Endothelial cell of umbilical vein (primary cell): ENCODE data around the gene TPH2. TPM values are rescaled to one million over a fixed set of nuclear protein-coding genes. Genes with fewer than 3 reads are reported as not detected.

Experiments
- BruUV-seq: library from RNA; stranded (reverse); fragments of 400-500 nt; replicated peaks from 2 replicates; lab custom pipeline; 2021; lab: Mats Ljungman, UMichigan
- CTCF ChIA-PET: fragments of 300-600, 350-600 bp; sonication (Branson Sonifier 250); formaldehyde crosslinking; loops from one replicate; lab custom pipeline; 2021; ENCODE audit warnings: antibody characterized with exemption, inconsistent platforms; lab: Charles Lee
- POLR2A ChIA-PET: fragments of 300-600, 350-600 bp; sonication (Branson Sonifier 250); formaldehyde crosslinking; loops from one replicate; lab custom pipeline; 2021; ENCODE audit warnings: antibody characterized with exemption, inconsistent platforms; lab: Charles Lee
- DNase-seq: peaks from one replicate; pipeline ENCODE4 v3.0.0-alpha.2; 2011; ENCODE audit warnings: low read depth, low spot score
- FAIRE-seq: peaks from 2 replicates; lab custom pipeline; 2011; peaks lifted over from hg19 to GRCh38; lab: Jason Lieb, UNC
- H2AFZ ChIP-seq: 2 replicates; pipeline ENCODE4 v1.6.0; 2012; ENCODE audit warnings: low read depth, low read length, control low read depth, inconsistent platforms
- H3K27ac ChIP-seq: 2 replicates; pipeline ENCODE4 v1.5.1; 2011; ENCODE audit warnings: low read depth, mild to moderate bottlenecking, control low read depth, low read length, moderate library complexity; ENCODE audit not compliant: insufficient read depth
- H3K27me3 ChIP-seq, 2 experiments: 2 replicates each; pipeline versions ENCODE4 v1.6.0 to v1.6.1; 2011; ENCODE audit warnings: low read length in 2 of 2, mixed read lengths in 1 of 2; ENCODE audit not compliant: control insufficient read depth in 2 of 2, insufficient read depth in 2 of 2
- H3K36me3 ChIP-seq, 2 experiments: 2 replicates in 1 of 2; 3 replicates in 1 of 2; pipeline ENCODE4 v1.5.1; 2011; ENCODE audit warnings: low read length in 2 of 2, mild to moderate bottlenecking in 1 of 2, moderate library complexity in 1 of 2; ENCODE audit not compliant: control insufficient read depth in 2 of 2, insufficient read depth in 2 of 2; ENCODE audit errors: extremely low read depth in 1 of 2
- H3K4me1 ChIP-seq: 3 replicates; pipeline ENCODE4 v1.5.1; 2011; ENCODE audit warnings: mild to moderate bottlenecking, low read length; ENCODE audit not compliant: control insufficient read depth, insufficient read depth; ENCODE audit errors: extremely low read depth
- H3K4me2 ChIP-seq: 2 replicates; pipeline ENCODE4 v1.6.1; 2011; ENCODE audit warnings: low read length, control low read depth, mixed read lengths; ENCODE audit not compliant: insufficient read depth
- H3K4me3 ChIP-seq, 3 experiments: fragments of 200-600 bp in 1 of 3; sonication (generic), shearing (Covaris generic) in 1 of 3; replicated peaks in 1 of 3; 2 replicates each; pipeline ENCODE4 v1.5.1; 2011 to 2016; ENCODE audit warnings: control low read depth in 3 of 3, low read length in 3 of 3, mild to moderate bottlenecking in 2 of 3, inconsistent platforms in 1 of 3, low read depth in 1 of 3, moderate library complexity in 1 of 3; ENCODE audit not compliant: insufficient read depth in 1 of 3
- H3K79me2 ChIP-seq: 2 replicates; pipeline ENCODE4 v1.6.0; 2012; ENCODE audit warnings: low read length, inconsistent platforms; ENCODE audit not compliant: control insufficient read depth, insufficient read depth
- H3K9ac ChIP-seq: replicated peaks from 2 replicates; pipeline ENCODE3; 2011; ENCODE audit warnings: low read length, control low read depth; ENCODE audit not compliant: insufficient read depth; ENCODE audit errors: extremely low read depth
- H3K9me1 ChIP-seq: replicated peaks from 3 replicates; pipeline ENCODE4 v1.6.0; 2011; ENCODE audit warnings: mild to moderate bottlenecking, low read length; ENCODE audit not compliant: control insufficient read depth, insufficient read depth; ENCODE audit errors: extremely low read depth
- H3K9me3 ChIP-seq: replicated peaks from 2 replicates; pipeline ENCODE4 v1.5.1; 2012; ENCODE audit warnings: low read length, inconsistent platforms; ENCODE audit not compliant: control insufficient read depth, insufficient read depth
- H4K20me1 ChIP-seq: replicated peaks from 2 replicates; pipeline ENCODE3; 2011; ENCODE audit warnings: mild to moderate bottlenecking, low read length; ENCODE audit not compliant: control insufficient read depth, insufficient read depth; ENCODE audit errors: extremely low read depth
- EZH2 ChIP-seq: IDR thresholded peaks from 2 replicates; pipeline ENCODE4 v1.6.1; 2012; ENCODE audit warnings: borderline replicate concordance, low read depth, mild to moderate bottlenecking, moderate library complexity, low read length, inconsistent platforms; ENCODE audit not compliant: severe bottlenecking
- FOS ChIP-seq: IDR thresholded peaks from 2 replicates; pipeline ENCODE4 v1.6.1; 2011; ENCODE audit warnings: mild to moderate bottlenecking, low read length, moderate library complexity, borderline replicate concordance; ENCODE audit not compliant: insufficient read depth
- GATA2 ChIP-seq: IDR thresholded peaks from 2 replicates; pipeline ENCODE4 v1.7.0; 2011; ENCODE audit warnings: low read depth, mild to moderate bottlenecking, moderate library complexity, mixed read lengths, low read length; ENCODE audit not compliant: insufficient read length, insufficient read depth
- JUN ChIP-seq: IDR thresholded peaks from 2 replicates; pipeline ENCODE4 v1.6.1; 2011; ENCODE audit warnings: borderline replicate concordance, low read depth; ENCODE audit not compliant: insufficient read length, insufficient read depth
- MYC ChIP-seq: IDR thresholded peaks from one replicate; pipeline ENCODE4 v1.6.1; 2011; ENCODE audit warnings: mild to moderate bottlenecking, low read depth, low read length
- POLR2A ChIP-seq: IDR thresholded peaks from 2 replicates; pipeline ENCODE4 v1.6.1; 2012; ENCODE audit warnings: low read depth, mild to moderate bottlenecking, control low read depth, low read length
- POLR2AphosphoS5 ChIP-seq: IDR thresholded peaks from 2 replicates; pipeline ENCODE4 v1.6.1; 2012; ENCODE audit warnings: low read depth, mild to moderate bottlenecking, control low read depth, low read length, moderate library complexity; ENCODE audit not compliant: insufficient read depth
- dilution Hi-C: fragments of 300-500 bp; cut with MboI; formaldehyde crosslinking; loops from one replicate; pipeline ENCODE4 v1.15.0; 2019; ENCODE audit warnings: low sequenced_read_pairs; ENCODE audit not compliant: extremely low pct_ligation_motif_present
- intact Hi-C: fragments of 100-400 bp; cut with micrococcal nuclease; formaldehyde crosslinking; loops from one replicate; pipeline ENCODE4 v1.10.0; 2022
- polyA plus RNA-seq, 4 experiments: library from polyadenylated mRNA; depleted of rRNA in 3 of 4; stranded (reverse) in 3 of 4; unstranded in 1 of 4; fragments of >200 nt; gene quantifications; 2 replicates each; pipeline versions ENCODE4 v1.2.1 to v1.2.3, GENCODE V29; 2011 to 2012; ENCODE audit warnings: missing spikeins in 1 of 4
- total RNA-seq: library from RNA; stranded (reverse); gene quantifications from 2 replicates; pipeline ENCODE4 v1.2.3, GENCODE V29; 2021
- TF ChIP-seq, protein P1 (sequence below): IDR thresholded peaks from 2 replicates; pipeline ENCODE4 v1.6.1; 2011; ENCODE audit not compliant: insufficient read depth, insufficient read length
- TF ChIP-seq, protein P2 (sequence below), 2 donors: IDR thresholded peaks; 1 replicate in 1 of 2; 2 replicates in 1 of 2; pipeline ENCODE4 v1.5.1; 2011; ENCODE audit warnings: low read length in 2 of 2, mild to moderate bottlenecking in 2 of 2, moderate library complexity in 2 of 2, control low read depth in 1 of 2, inconsistent platforms in 1 of 2, low read depth in 1 of 2; ENCODE audit not compliant: insufficient read depth in 1 of 2; ENCODE audit errors: extremely low read depth in 1 of 2

Gene TPH2
- total and polyA plus RNA-seq, 2 donors (not counting 3 experiments of a cell fraction or from before 2014, with no cell fraction given), result not detected

DNA sequence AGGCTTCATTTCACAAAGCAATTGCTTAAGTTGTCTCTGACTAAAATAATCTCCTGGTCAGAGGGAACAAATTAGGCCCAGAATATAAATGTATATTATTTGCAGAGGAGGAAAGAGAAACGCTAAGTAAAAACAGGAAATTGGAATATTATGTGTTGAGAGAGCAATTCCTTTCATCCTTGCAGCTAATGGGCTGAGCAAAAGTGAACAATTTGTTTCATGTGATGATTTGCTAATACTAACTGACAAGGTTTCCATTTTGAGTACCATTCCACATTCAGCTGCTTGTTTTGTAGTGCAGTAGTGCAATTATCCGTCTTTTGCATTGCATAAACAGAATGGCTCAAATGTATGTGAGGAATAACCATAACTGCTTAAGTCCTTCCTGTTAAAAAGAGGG lies 103.2 kb downstream of the TPH2 start:
- Histone ChIP-seq H3K79me2 (no peaks in the 10 kb centered on the region), H3K4me1 (no peaks in the 10 kb centered on the region), H3K27me3 (no peaks in the 10 kb centered on the region), H4K20me1 (no peaks in the 10 kb centered on the region), H3K9me3 (no peaks in the 10 kb centered on the region), H3K27ac (no peak overlapping the region), H3K9ac (no peak overlapping the region), H2AFZ (no peak overlapping the region), H3K9me1 (no peaks in the 10 kb centered on the region), H3K36me3 (no peaks in the 10 kb centered on the region), H3K4me3 (no peak overlapping the region), H3K4me2 (no peak overlapping the region)
- ChIA-PET POLR2A (no interaction called here), CTCF (no interaction called here)
- BruUV-seq, result no TSS peak
- dilution Hi-C loops, result no loop called here
- no peak for TF ChIP-seq POLR2A
- TF ChIP-seq JUN, result no peak
- no peak for TF ChIP-seq MYC
- no peak for TF ChIP-seq POLR2AphosphoS5
- no peak for TF ChIP-seq GATA2
- TF ChIP-seq EZH2, result no peak
- TF ChIP-seq FOS, result no peak
- TF ChIP-seq, protein P1, sequence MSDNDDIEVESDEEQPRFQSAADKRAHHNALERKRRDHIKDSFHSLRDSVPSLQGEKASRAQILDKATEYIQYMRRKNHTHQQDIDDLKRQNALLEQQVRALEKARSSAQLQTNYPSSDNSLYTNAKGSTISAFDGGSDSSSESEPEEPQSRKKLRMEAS, result no peak
- TF ChIP-seq, protein P2, sequence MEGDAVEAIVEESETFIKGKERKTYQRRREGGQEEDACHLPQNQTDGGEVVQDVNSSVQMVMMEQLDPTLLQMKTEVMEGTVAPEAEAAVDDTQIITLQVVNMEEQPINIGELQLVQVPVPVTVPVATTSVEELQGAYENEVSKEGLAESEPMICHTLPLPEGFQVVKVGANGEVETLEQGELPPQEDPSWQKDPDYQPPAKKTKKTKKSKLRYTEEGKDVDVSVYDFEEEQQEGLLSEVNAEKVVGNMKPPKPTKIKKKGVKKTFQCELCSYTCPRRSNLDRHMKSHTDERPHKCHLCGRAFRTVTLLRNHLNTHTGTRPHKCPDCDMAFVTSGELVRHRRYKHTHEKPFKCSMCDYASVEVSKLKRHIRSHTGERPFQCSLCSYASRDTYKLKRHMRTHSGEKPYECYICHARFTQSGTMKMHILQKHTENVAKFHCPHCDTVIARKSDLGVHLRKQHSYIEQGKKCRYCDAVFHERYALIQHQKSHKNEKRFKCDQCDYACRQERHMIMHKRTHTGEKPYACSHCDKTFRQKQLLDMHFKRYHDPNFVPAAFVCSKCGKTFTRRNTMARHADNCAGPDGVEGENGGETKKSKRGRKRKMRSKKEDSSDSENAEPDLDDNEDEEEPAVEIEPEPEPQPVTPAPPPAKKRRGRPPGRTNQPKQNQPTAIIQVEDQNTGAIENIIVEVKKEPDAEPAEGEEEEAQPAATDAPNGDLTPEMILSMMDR (IDR thresholded peaks at IDR 0.05; ENCODE audit: extremely low read depth in 1 of 2, insufficient read depth in 1 of 2, low read depth in 1 of 2, low read length in 2 of 2), result no peak
- intact Hi-C loops, result no loop called here
- FAIRE-seq (no peak), DNase-seq (no peak)
